ENCODE measurements around the gene FHOD3. TPM values are rescaled to one million over a fixed set of nuclear protein-coding genes. Genes with fewer than 3 reads are reported as not detected.

Gene FHOD3
- total RNA-seq, 2 experiments from 2014 or later, result not detected

GRCh38 chr18:36303211-36303844 lies 5.8 kb downstream of the FHOD3 start:
- Mint-ChIP-seq H3K4me3 (no peak overlapping the region), H3K4me1 (ENCODE audit: low read depth) (no peaks in the 10 kb centered on the region), H3K36me3 (ENCODE audit: low read depth) (no peaks in the 10 kb centered on the region), H3K9me3 (no peaks in the 10 kb centered on the region), H3K27ac (no peak overlapping the region), H3K27me3 (peaks cover 33% of the 10 kb centered on the region)
- no peak for TF ChIP-seq CTCF (IDR thresholded peaks at IDR 0.05)
- no peak for ATAC-seq
- intact Hi-C loops (cut with micrococcal nuclease), result loop anchor here (10.0 kb wide), 1 partner anchor 271 kb away; no protein-coding TSS in a partner anchor
- DNase-seq, result no peak
- ChIA-PET CTCF (no interaction called here), POLR2A (no interaction called here)

- no peaks in the 10 kb centered on the region for H3K36me3 Mint-ChIP-seq (ENCODE audit: low read depth)
- no peak overlapping the region for H3K4me3 Mint-ChIP-seq
- H3K27ac Mint-ChIP-seq, result no peak overlapping the region
- intact Hi-C loops (cut with micrococcal nuclease), result loop anchor here (10.0 kb wide), 1 partner anchor 270 kb away; no protein-coding TSS in a partner anchor
- ChIA-PET CTCF (no interaction called here), POLR2A (no interaction called here)
- no peaks in the 10 kb centered on the region for H3K4me1 Mint-ChIP-seq (ENCODE audit: low read depth)
- no peaks in the 10 kb centered on the region for H3K9me3 Mint-ChIP-seq
- H3K27me3 Mint-ChIP-seq, result peaks cover 28% of the 10 kb centered on the region
- TF ChIP-seq CTCF (IDR thresholded peaks at IDR 0.05), result no peak
- no peak for DNase-seq
- ATAC-seq, result no peak
Measured at GRCh38 chr18:36304723-36305122, 7.2 kb downstream of the FHOD3 start.

- no peak for TF ChIP-seq CTCF (IDR thresholded peaks at IDR 0.05)
- DNase-seq, result no peak
- ChIA-PET POLR2A (no interaction called here), CTCF (no interaction called here)
- Mint-ChIP-seq H3K9me3 (no peaks in the 10 kb centered on the region), H3K27me3 (peaks cover 26% of the 10 kb centered on the region), H3K27ac (no peak overlapping the region), H3K36me3 (ENCODE audit: low read depth) (no peaks in the 10 kb centered on the region), H3K4me1 (ENCODE audit: low read depth) (no peaks in the 10 kb centered on the region), H3K4me3 (no peak overlapping the region)
- no peak for ATAC-seq
- intact Hi-C loops (cut with micrococcal nuclease), result loop anchor here (10.0 kb wide), 1 partner anchor 269 kb away; no protein-coding TSS in a partner anchor
Measured at GRCh38 chr18:36305375-36305774, 7.9 kb downstream of the FHOD3 start.

- ChIA-PET CTCF (no interaction called here), POLR2A (no interaction called here)
- TF ChIP-seq CTCF (IDR thresholded peaks at IDR 0.05), result no peak
- Mint-ChIP-seq H3K27ac (no peak overlapping the region), H3K4me3 (no peak overlapping the region), H3K27me3 (peaks cover 29% of the 10 kb centered on the region), H3K9me3 (no peaks in the 10 kb centered on the region), H3K36me3 (ENCODE audit: low read depth) (no peaks in the 10 kb centered on the region), H3K4me1 (ENCODE audit: low read depth) (no peaks in the 10 kb centered on the region)
- DNase-seq (no peak), ATAC-seq (no peak)
- intact Hi-C loops (cut with micrococcal nuclease), result loop anchor here (10.0 kb wide), 1 partner anchor 267 kb away; no protein-coding TSS in a partner anchor
Measured at GRCh38 chr18:36307513-36307912, 10.0 kb downstream of the FHOD3 start.

GRCh38 chr18:36308711-36309435 lies 11.4 kb downstream of the FHOD3 start:
- Mint-ChIP-seq H3K9me3 (no peaks in the 10 kb centered on the region), H3K27me3 (peaks cover 24% of the 10 kb centered on the region), H3K36me3 (ENCODE audit: low read depth) (no peaks in the 10 kb centered on the region), H3K4me3 (no peak overlapping the region), H3K4me1 (ENCODE audit: low read depth) (no peaks in the 10 kb centered on the region), H3K27ac (no peak overlapping the region)
- intact Hi-C loops (cut with micrococcal nuclease), result loop anchor here (10.0 kb wide), 1 partner anchor 266 kb away; no protein-coding TSS in a partner anchor
- ChIA-PET POLR2A (no interaction called here), CTCF (no interaction called here)
- ATAC-seq (no peak), DNase-seq (no peak)
- TF ChIP-seq CTCF (IDR thresholded peaks at IDR 0.05), result no peak
